T-helper 2 cell treated with Interferon-gamma antibody and Interleukin-4, amounts not matched to agents 5 μg/mL and 100 μg/mL, for 36 hours (primary cell): ENCODE measurements around the gene CS.
"Not testable (repeated sequence)": the region's sequence is repeated elsewhere in the genome, so short reads cannot be mapped to it uniquely, and the experiment has no call there.

Experiments
- DNase-seq: peaks from one replicate; pipeline ENCODE4 v3.0.0; 2021; ENCODE audit warnings: low spot score
- H3K27ac Mint-ChIP-seq: one replicate; pipeline ENCODE4 v1.8.0; 2021; ENCODE audit warnings: mild to moderate bottlenecking, mixed read lengths
- H3K27me3 Mint-ChIP-seq: one replicate; pipeline ENCODE4 v1.8.0; 2021; ENCODE audit warnings: low read depth, mixed read lengths
- H3K36me3 Mint-ChIP-seq: one replicate; pipeline ENCODE4 v1.8.0; 2021; ENCODE audit warnings: low read depth, mixed read lengths
- H3K4me1 Mint-ChIP-seq: one replicate; pipeline ENCODE4 v1.8.0; 2021; ENCODE audit warnings: low read depth, mixed read lengths
- H3K4me3 Mint-ChIP-seq: one replicate; pipeline ENCODE4 v1.8.0; 2022; ENCODE audit warnings: mild to moderate bottlenecking, moderate library complexity, mixed read lengths
- H3K9me3 Mint-ChIP-seq: one replicate; pipeline ENCODE4 v1.8.0; 2021; ENCODE audit warnings: mixed read lengths

CS gene

GRCh38 chr12:56307221-56307965, 7.3 kb upstream of the CS start:
- Mint-ChIP-seq H3K9me3 (no peaks in the 10 kb centered on the region), H3K36me3 (peaks cover 10% of the 10 kb centered on the region), H3K27me3 (no peaks in the 10 kb centered on the region), H3K4me1 (no peaks in the 10 kb centered on the region), H3K4me3 (no peak overlapping the region), H3K27ac (no peak overlapping the region)
- no peak for DNase-seq

GRCh38 chr12:56304872-56305590, 4.9 kb upstream of the CS start:
- Mint-ChIP-seq H3K27me3 (no peaks in the 10 kb centered on the region), H3K36me3 (peaks cover 5% of the 10 kb centered on the region), H3K27ac (no peak overlapping the region), H3K4me3 (no peak overlapping the region), H3K9me3 (no peaks in the 10 kb centered on the region), H3K4me1 (peaks cover 15% of the 10 kb centered on the region)
- no peak for DNase-seq

- Mint-ChIP-seq H3K27ac (no peak overlapping the region), H3K9me3 (no peaks in the 10 kb centered on the region), H3K4me1 (peaks cover 15% of the 10 kb centered on the region), H3K4me3 (no peak overlapping the region), H3K36me3 (no peaks in the 10 kb centered on the region), H3K27me3 (no peaks in the 10 kb centered on the region)
- DNase-seq = no peak
These were observed 4.1 kb upstream of the CS start for GRCh38 chr12:56304276-56304675.

- H3K36me3 Mint-ChIP-seq = peaks cover 31% of the 10 kb centered on the region
- H3K4me1 Mint-ChIP-seq = peaks cover 39% of the 10 kb centered on the region
- H3K27me3 Mint-ChIP-seq = no peaks in the 10 kb centered on the region
- no peak for DNase-seq
- no peaks in the 10 kb centered on the region for H3K9me3 Mint-ChIP-seq
- H3K4me3 Mint-ChIP-seq = peak overlapping the region; percentile 98
- peak overlapping the region; percentile 96 for H3K27ac Mint-ChIP-seq
These were observed 724 bp upstream of the CS start for GRCh38 chr12:56300644-56301464.

- Mint-ChIP-seq H3K27me3 (no peaks in the 10 kb centered on the region), H3K4me3 (peak overlapping the region; percentile 98), H3K9me3 (no peaks in the 10 kb centered on the region), H3K27ac (peak overlapping the region; percentile 96), H3K36me3 (peaks cover 32% of the 10 kb centered on the region), H3K4me1 (peaks cover 39% of the 10 kb centered on the region)
- peak; percentile 12 for DNase-seq
These were observed 750 bp downstream of the CS start for GRCh38 chr12:56299308-56299852.

- no peaks in the 10 kb centered on the region for H3K9me3 Mint-ChIP-seq
- no peaks in the 10 kb centered on the region for H3K27me3 Mint-ChIP-seq
- H3K36me3 Mint-ChIP-seq = peaks cover 32% of the 10 kb centered on the region
- no peak for DNase-seq
- H3K4me1 Mint-ChIP-seq = peaks cover 39% of the 10 kb centered on the region
- H3K4me3 Mint-ChIP-seq = peak overlapping the region; percentile 98
- peak overlapping the region; percentile 96 for H3K27ac Mint-ChIP-seq
These were observed 1.3 kb downstream of the CS start for GRCh38 chr12:56298828-56299227.

- no peak for DNase-seq
- H3K27me3 Mint-ChIP-seq = no peaks in the 10 kb centered on the region
- peaks cover 36% of the 10 kb centered on the region for H3K36me3 Mint-ChIP-seq
- no peak overlapping the region for H3K27ac Mint-ChIP-seq
- no peaks in the 10 kb centered on the region for H3K9me3 Mint-ChIP-seq
- peak overlapping the region; percentile 28 for H3K4me3 Mint-ChIP-seq
- peaks cover 42% of the 10 kb centered on the region for H3K4me1 Mint-ChIP-seq
These were observed 2.7 kb downstream of the CS start for GRCh38 chr12:56297400-56297799.

GRCh38 chr12:56296295-56296694, 3.8 kb downstream of the CS start:
- Mint-ChIP-seq H3K27ac (no peak overlapping the region), H3K27me3 (no peaks in the 10 kb centered on the region), H3K9me3 (no peaks in the 10 kb centered on the region), H3K4me3 (no peak overlapping the region), H3K4me1 (peaks cover 41% of the 10 kb centered on the region), H3K36me3 (peaks cover 41% of the 10 kb centered on the region)
- no peak for DNase-seq

GRCh38 chr12:56293795-56294194, 6.3 kb downstream of the CS start:
- Mint-ChIP-seq H3K27ac (no peak overlapping the region), H3K4me3 (no peak overlapping the region), H3K27me3 (no peaks in the 10 kb centered on the region), H3K36me3 (peaks cover 49% of the 10 kb centered on the region), H3K4me1 (peaks cover 35% of the 10 kb centered on the region), H3K9me3 (no peaks in the 10 kb centered on the region)
- no peak for DNase-seq

GRCh38 chr12:56288705-56289387, 11.3 kb downstream of the CS start:
- H3K4me3 Mint-ChIP-seq = no peak overlapping the region
- no peaks in the 10 kb centered on the region for H3K9me3 Mint-ChIP-seq
- no peak overlapping the region for H3K27ac Mint-ChIP-seq
- H3K36me3 Mint-ChIP-seq = peaks cover 33% of the 10 kb centered on the region
- peaks cover 16% of the 10 kb centered on the region for H3K4me1 Mint-ChIP-seq
- no peak for DNase-seq
- H3K27me3 Mint-ChIP-seq = no peaks in the 10 kb centered on the region

GRCh38 chr12:56286044-56286830, 13.9 kb downstream of the CS start:
- peaks cover 39% of the 10 kb centered on the region for H3K36me3 Mint-ChIP-seq
- H3K27ac Mint-ChIP-seq = no peak overlapping the region
- peaks cover 7% of the 10 kb centered on the region for H3K4me1 Mint-ChIP-seq
- H3K4me3 Mint-ChIP-seq = no peak overlapping the region
- no peaks in the 10 kb centered on the region for H3K9me3 Mint-ChIP-seq
- no peaks in the 10 kb centered on the region for H3K27me3 Mint-ChIP-seq
- no peak for DNase-seq

GRCh38 chr12:56284263-56284662, 15.9 kb downstream of the CS start:
- not testable (repeated sequence) for DNase-seq, H3K9me3 Mint-ChIP-seq, H3K4me3 Mint-ChIP-seq, H3K27me3 Mint-ChIP-seq, H3K27ac Mint-ChIP-seq, H3K4me1 Mint-ChIP-seq
- H3K36me3 Mint-ChIP-seq = peaks cover 35% of the 10 kb centered on the region

- Mint-ChIP-seq H3K9me3 (no peaks in the 10 kb centered on the region), H3K36me3 (peaks cover 43% of the 10 kb centered on the region), H3K4me3 (no peak overlapping the region), H3K27ac (no peak overlapping the region), H3K27me3 (no peaks in the 10 kb centered on the region), H3K4me1 (no peaks in the 10 kb centered on the region)
- no peak for DNase-seq
These were observed 17.6 kb downstream of the CS start for GRCh38 chr12:56282579-56282978.
